GM19452 (cell line): Measurements from ENCODE around the gene RBM19.

ENCODE experiments used
- ATAC-seq: cut with Tn5 transposase; IDR thresholded peaks from one replicate; pipeline ENCODE4 v1.9.1; 2021; ENCODE audit not compliant: unreplicated experiment

RBM19 gene

DNA sequence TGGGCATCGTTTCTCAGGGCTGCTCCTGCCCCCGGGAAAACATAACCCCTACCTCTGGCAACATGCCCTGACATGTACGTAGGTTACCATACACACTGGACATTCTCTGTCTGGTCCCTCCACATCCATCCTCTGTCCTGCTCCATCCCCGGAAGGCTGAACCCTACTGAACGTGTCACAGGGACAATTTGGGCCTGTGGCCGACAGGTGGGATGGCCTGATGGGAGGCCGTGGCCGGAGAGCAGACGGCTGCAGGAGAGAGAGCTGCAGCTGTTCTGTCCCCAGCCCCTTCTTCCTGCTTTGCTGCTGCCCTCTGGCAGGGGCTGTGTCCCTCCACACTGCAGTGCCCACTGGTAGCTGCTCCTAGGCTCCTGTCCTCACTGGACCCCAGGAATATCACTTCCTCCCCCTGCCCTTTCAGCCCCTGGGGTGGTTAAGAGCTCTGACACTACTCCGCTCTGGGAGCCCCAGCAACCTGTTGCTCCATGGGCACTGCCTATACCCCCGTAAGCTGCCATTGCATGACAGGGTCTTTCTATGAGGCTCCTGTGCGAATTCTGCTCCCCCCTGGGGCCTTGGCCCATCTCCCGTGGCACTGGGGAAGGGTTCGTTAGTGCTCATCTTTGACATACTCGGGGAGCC is 125.6 kb downstream of the RBM19 start:
- ATAC-seq: no peak

- no peak for ATAC-seq
Measured at GRCh38 chr12:113838896-113839295, 127.2 kb downstream of the RBM19 start.

GRCh38 chr12:113837528-113838296 is 128.4 kb downstream of the RBM19 start:
- no peak for ATAC-seq

DNA sequence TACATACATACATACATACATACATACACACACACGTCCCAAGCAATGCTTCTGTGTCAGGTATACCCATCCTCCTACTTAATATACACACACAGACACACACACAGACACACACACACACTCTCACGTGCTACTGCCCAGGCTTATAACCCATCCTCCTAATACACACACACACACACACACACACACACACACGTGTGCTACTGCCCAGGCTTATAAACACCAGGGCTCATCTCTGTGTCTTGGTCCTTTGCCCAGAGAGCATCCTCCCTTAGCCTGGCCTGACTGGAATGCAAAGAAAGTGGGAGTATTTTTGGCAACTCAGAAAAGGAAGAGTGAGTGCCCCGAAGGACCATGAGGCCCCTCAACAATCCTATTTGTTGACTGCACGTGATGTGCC is 129.0 kb downstream of the RBM19 start:
- ATAC-seq: no peak

DNA sequence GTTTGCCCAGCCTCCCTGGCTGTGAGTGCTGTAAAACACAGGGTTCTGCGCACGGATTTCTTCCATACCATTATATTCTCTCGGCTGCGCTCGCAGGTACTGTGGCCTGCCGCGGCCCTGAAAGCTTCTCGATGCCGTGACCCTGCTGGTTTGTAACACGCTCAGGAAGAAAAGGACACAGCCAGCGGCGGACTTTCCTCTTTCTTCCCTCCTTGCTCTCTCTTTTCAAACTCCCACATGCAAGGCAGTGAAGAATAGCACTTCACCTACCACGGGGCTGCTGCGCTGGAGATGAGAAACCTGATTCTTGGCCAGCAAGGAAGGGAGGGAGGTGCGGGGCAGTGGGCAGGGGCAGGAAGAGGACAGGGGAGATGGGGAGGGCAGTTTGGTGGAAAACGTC is 130.2 kb downstream of the RBM19 start:
- no peak for ATAC-seq

GRCh38 chr12:113835433-113835832 is 130.7 kb downstream of the RBM19 start:
- ATAC-seq: no peak

- ATAC-seq: no peak
Measured at GRCh38 chr12:113833422-113833821, 132.7 kb downstream of the RBM19 start.

GRCh38 chr12:113831476-113831875 is 134.6 kb downstream of the RBM19 start:
- ATAC-seq: no peak

DNA sequence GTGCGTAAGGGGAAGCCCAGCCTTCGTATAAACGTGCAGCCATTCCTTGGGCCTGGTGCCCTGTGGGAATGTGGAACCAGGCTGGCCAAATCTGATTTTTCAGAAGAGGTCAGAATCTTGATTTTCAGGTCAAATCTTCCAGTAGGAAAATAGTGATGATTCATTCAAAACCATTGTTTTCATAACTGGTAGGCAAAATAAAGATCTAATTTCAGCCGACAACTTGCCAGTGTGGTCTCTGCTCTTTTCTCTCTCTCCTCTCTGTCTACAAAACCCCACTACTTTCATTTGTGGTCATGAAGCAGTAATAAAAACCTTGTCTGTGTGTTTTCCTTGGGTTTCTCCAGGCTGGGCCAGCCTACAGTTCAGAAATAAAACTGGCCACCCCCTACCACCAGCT is 135.1 kb downstream of the RBM19 start:
- no peak for ATAC-seq

- no peak for ATAC-seq
Measured at GRCh38 chr12:113829212-113829611, 136.9 kb downstream of the RBM19 start.

- ATAC-seq: no peak
Measured at GRCh38 chr12:113827539-113828114, 138.5 kb downstream of the RBM19 start.

DNA sequence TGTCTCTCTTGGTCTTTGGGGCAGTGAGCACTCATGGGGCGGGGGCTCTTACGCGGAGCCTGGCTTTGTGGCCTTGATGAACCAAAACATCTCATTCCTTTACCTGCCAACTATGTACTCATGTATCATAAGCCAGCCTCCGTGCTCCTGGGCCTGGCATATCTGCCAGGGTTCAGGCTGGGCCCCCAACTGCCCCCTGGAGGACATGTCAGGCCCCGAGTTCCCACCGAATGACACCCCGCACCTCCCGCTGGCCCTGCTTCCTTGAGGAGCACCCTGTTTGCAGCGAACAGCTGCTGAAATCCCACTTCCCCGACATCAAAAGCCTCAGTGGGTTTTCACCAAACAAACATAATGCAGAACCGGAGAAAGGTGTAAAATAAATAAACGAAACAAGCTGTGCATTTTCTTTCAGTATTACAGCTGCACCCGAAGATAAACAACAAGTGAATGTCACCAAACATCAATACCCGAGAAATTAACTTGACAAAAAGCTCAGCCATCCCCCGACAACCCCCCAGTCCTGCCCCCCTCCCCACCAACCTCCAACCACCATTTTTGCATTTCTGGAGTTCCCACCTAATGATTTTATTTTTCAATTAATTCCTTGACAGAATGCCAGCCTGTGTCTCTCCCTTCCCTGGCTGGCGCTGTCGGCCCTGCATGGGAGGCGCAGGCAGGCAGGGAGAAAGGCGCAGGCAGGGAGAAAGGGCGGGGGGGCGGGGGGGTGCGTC is 139.2 kb downstream of the RBM19 start:
- ATAC-seq: no peak

GRCh38 chr12:113825705-113826104 is 140.4 kb downstream of the RBM19 start:
- ATAC-seq: no peak

GRCh38 chr12:113823816-113824215 is 142.3 kb downstream of the RBM19 start:
- ATAC-seq: no peak

DNA sequence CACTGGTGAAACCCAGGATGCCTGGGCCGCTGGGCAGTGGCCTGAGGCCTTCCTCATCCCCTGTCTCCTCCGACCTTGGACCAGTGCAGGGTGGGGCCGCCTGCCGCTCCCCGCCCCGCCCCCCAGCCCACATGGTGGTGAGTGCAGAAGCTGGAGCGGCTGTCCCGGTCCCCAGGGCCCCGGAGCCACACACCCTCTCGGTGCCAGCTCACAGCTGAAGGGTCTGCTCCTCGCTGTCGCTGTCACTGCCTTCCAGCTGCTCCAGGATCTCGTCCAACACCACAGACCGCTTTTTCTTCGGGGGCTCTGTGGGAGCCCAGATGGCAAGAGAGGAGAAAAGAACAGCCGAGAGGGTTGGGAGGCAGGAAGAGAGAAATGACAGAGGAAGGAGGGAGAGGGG is 143.1 kb downstream of the RBM19 start:
- no peak for ATAC-seq

DNA sequence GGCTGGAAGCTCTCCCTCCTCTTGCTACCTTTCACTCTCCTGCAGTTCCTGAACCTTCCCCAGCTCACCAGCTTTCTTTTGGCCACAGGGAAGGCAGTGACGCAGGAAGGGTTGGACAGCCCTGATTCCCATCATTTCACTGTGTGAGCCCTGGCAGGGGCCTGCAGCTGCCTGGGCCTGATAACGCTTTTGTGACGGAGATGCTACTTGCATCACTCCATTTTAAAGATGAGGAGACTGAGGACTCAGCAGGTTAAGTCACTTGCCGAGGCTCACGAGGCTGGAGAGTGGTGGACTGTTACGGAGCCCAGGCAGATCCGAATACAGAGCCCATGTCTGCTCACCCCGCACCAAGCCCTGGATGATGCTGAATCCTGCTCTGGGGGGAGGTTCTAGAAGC is 145.3 kb downstream of the RBM19 start:
- no peak for ATAC-seq

- no peak for ATAC-seq
Measured at GRCh38 chr12:113820309-113820708, 145.8 kb downstream of the RBM19 start.

DNA sequence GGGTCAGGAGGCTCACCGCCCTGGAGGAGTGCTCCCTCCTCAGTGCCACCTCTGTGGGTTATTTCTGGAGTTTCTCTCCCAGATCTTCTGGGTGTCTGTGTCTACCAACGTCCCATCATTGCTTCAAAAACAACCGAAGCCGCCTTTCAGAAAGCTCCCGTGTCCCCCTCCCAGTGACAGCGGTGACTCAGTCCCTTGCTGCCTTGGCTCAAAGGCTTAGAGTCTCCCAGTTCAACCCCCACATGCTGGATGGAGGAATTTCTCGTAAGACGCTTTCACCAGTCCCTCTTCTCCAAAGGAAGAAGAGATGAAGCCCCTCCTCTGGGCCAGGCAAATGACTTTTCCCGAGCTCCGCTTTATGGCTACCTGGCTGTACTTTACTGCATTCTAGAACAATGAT is 146.6 kb downstream of the RBM19 start:
- ATAC-seq: no peak

DNA sequence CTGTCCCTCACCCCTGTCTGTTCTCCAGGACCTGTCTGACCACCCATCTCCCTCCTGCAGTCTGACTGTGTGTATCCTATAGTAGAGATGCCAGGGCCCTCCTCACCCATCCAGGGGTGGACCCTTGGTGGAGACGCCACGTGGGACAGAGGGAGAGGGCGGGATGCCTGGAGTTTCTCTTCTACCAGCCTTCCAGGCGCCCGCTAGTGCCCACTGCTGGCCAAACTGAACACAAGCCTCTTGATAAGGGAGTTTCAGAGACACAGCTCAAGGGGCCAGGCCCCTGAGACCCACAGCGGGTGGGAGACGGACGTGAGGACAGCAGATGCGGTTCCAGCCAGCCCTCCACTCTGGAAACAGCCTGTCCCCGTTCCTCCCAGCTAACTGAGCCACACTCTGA is 147.3 kb downstream of the RBM19 start:
- ATAC-seq: no peak

DNA sequence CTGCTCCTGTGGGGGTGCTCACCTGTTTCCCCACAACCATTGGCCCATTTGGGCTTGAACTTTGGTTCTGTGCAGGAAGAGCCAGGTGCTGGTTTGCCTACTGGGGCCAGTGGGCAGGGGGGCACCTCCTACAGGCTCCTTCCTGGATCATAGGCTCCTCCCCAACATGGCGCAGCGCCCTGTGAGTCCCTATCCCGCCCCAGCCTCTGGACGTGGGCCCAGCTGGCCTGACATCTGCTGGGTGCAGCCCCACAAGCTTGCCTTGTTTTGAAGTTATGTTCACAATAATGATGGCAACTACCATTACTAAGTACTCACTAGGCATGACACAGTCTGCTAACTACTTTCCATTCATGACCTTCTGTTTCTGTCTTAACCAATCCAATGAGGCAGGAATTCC is 147.8 kb downstream of the RBM19 start:
- ATAC-seq: no peak

DNA sequence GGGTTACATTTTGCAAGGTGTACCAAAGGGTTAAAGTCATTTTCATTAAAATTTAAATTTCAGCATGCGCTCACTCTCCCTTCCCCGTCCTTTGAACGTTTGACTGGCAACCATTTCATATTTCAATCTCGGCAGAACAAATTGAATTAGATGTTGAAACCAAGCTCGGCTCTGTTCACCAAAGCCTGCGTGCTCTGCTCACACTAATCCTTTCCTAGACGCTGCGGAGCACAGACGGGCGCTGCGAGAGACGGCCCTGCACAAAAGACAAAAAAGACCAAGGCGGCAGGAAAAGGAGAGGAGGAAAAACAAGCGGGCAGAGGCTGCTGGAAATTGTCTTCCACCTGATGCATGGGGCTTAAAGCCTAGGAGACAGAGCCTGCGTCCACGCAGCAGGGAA is 149.3 kb downstream of the RBM19 start:
- ATAC-seq: no peak

DNA sequence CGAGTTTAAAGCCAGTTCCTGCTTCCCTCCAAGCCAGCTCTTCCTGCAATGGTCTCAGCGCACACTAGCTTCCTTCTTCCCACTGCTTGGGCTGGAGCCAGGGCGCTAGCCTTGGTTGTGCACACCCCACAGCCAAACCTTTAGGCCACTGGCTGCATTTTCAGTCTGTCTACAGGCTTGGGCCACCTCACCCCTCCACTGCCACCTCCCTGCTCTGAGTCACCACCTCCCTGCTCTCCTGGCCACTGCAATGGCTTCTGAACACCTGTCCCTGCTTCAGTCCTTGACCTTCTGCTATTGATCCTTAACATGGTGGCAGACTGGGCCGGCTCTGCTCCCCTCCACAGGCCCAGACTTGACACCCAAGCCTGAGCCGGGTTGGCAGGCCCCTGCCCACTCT is 151.1 kb downstream of the RBM19 start:
- no peak for ATAC-seq
